ENCODE measurements around the gene SORCS2.

SORCS2 gene

DNA sequence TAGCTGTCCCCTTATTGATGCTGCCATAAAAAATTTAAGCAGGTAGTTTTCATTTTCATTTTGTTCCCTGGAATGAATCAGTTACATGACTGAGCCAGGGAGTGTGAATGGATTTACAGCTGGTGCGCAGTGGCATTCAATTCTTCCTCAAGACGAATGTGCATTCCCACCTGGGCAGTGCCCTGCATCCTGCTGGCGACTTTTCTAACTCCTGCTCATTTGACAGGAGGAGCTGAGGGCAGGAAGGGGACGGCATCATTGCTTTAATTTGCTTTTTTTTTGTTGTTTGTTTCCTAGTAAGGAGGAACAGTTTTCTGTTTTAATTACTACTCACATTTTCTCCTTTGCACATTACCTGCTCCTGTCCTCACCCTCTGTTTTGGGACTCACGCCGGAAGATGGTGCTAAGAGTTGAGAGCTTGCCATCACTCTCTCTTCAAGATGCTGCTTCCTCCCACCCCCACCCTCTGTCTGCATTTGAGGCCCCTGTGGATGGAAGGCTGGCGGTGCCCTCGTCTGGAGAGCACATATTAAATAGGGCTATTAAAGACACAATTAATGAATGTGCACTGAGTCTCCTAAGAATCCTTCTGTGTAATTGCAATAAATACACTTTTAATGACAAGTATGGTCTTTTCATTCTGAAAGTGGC lies 206.6 kb downstream of the SORCS2 start:
- FAIRE-seq: no peak

GRCh38 chr4:7399440-7400234 lies 207.3 kb downstream of the SORCS2 start:
- FAIRE-seq: no peak

DNA sequence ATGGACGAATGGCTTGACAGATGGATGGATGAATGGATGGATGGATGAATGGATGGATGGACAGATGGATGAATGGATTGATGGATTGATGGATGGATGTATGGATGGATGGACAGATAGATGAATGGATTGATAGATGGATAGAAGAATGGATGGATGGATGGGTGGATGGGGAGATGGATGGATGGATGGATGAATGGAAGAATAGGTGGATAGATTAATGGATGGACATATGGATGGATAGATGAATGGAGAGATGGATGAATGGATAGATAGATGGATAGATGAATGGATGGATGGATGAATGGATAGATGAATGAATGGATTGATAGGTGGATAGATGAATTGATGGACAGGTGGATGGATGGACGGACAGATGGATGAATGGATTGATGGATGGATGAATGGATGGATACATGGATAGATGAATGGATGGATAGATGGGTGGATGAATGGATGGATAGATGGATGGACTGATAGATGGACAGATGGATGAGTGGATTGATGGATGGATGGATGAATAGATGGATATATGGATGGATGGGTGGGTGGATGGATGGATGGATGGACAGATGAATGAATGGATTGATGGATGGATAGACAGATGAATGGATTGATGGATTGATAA lies 208.4 kb downstream of the SORCS2 start:
- FAIRE-seq: no peak

GRCh38 chr4:7402526-7402925 lies 210.2 kb downstream of the SORCS2 start:
- FAIRE-seq: no peak

DNA sequence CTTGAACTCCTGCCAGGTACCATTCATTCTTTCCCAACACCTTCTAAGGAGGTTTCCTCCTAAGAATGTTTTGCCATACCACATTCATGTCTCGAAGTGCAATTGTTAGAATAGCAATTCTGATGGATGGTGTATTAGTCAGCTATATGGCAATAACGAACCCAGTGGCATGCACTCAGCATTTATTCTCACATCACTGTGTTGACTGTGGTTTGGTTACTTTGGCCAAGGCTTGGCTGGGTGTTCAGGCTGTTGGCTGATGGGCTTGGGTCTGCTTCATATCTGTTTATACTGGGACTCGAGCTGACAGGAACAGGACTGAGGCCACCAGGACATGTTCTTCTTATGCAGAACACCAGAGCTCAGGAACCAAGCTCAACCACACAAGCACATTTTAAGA lies 210.7 kb downstream of the SORCS2 start:
- FAIRE-seq: no peak

DNA sequence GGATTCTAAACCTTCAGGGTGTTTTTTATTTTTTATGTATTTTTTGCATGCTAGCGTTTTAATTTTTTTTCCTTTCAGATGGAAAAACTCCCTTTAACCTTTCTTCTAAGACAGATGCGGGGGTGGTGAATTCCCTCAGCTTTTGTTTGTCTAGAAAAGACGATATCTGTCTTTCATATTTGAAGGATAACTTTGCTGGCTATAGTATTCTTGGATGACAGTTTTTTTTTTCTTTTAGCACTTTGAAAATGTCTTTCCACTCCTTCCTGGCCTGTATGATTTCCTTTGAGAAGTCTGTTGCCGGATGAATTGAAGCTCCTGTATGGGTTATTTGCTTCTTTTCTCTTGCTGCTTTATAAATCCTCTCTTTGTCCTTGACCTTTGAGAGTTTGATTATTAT lies 215.8 kb downstream of the SORCS2 start:
- no peak for FAIRE-seq

GRCh38 chr4:7410446-7410845 lies 218.1 kb downstream of the SORCS2 start:
- FAIRE-seq: no peak

- no peak for FAIRE-seq
Measured at GRCh38 chr4:7411491-7411890, 219.2 kb downstream of the SORCS2 start.

GRCh38 chr4:7411896-7412553 lies 219.7 kb downstream of the SORCS2 start:
- FAIRE-seq: no peak

DNA sequence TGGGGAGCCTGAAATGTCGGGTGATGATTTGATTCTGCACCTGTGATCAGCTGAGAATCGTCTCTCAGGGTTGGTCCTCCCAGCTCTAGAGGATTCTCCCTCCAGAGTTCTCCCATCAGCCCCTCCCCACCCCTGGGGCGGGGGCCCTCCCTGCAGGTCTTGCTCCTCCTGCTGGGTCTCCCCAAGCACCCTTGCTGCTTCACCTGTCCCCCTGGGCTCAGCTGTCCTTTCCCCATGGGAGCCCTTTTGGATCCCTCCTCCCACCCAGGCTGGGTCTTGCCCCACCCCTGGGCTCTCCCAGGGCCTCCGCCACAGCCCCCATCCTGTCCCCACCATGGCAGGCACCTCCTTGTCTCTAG lies 220.2 kb downstream of the SORCS2 start:
- no peak for FAIRE-seq

- FAIRE-seq: no peak
Measured at GRCh38 chr4:7414046-7414445, 221.7 kb downstream of the SORCS2 start.

- no peak for FAIRE-seq
Measured at GRCh38 chr4:7414736-7415510, 222.6 kb downstream of the SORCS2 start.

DNA sequence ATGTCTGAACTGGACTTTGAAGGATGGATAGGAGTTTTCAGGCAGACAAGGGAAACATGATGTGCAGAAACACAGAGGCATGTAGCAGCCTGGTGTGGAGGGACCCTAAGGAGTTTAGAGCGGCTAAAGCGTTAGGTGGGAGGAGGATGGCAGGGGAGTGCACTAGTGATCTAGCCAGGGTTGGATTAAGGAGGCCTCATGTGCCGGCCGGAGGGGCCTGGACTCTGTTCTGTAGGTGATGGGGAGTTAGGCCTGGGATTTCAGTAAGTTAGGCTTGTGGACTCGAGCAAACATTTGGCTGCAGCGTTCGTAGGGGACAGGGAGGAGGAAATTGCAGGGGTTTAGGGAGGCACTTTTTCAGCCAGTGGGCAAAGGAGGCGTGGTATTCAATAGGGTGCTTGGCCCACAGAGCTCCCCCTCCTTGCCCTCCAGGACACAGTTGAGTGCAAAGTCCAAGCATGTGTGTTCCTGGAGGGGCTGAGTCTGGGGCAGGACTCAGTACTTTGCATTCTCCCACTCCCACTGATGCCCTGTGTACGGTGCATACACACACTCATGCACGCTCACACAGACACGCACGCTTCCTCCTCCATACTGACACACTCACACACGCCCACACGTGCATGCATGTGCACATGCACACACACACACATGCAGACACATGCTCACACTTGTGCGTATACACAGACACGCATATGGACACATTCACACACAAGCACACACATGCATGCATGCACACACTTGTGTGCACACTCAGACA lies 223.8 kb downstream of the SORCS2 start:
- no peak for FAIRE-seq

GRCh38 chr4:7416745-7417432 lies 224.6 kb downstream of the SORCS2 start:
- no peak for FAIRE-seq

- FAIRE-seq: no peak
Measured at GRCh38 chr4:7417639-7418038, 225.3 kb downstream of the SORCS2 start.

- no peak for FAIRE-seq
Measured at GRCh38 chr4:7418131-7418943, 226.0 kb downstream of the SORCS2 start.

DNA sequence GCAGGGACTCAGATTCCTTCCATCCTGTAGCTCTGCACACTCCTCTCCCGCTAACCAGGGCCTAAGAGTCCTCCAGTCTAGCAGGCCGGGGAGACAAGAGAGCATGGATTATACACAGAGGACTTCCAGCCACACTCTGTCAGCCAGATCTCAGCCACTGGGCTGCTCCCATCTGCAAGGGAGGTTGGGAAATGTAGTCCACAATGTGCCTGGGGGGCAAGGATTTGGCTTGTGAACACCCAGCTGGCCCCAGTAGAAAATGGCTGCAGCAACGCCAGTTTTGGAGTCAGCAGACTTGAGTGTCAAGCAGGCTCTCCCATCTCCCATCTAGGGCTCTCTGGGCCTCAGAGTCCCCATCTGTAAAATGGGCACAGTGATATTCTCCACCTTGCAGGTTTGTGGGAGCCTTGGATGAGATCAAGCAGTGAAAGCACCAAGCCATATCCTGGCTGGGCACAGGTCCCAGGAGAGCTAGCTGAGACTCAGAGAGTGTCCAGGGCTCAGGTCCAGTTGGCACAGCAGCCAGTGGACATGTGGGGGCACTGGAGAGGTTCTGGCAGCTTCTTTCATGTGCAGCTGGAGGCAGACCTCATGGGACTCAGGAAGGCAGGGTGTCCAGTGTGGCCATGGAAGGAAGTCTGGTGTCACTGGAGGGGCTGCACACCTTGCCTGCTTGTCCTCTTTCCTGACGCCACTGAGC lies 227.8 kb downstream of the SORCS2 start:
- FAIRE-seq: no peak

GRCh38 chr4:7420661-7421040 lies 228.3 kb downstream of the SORCS2 start:
- no peak for FAIRE-seq

DNA sequence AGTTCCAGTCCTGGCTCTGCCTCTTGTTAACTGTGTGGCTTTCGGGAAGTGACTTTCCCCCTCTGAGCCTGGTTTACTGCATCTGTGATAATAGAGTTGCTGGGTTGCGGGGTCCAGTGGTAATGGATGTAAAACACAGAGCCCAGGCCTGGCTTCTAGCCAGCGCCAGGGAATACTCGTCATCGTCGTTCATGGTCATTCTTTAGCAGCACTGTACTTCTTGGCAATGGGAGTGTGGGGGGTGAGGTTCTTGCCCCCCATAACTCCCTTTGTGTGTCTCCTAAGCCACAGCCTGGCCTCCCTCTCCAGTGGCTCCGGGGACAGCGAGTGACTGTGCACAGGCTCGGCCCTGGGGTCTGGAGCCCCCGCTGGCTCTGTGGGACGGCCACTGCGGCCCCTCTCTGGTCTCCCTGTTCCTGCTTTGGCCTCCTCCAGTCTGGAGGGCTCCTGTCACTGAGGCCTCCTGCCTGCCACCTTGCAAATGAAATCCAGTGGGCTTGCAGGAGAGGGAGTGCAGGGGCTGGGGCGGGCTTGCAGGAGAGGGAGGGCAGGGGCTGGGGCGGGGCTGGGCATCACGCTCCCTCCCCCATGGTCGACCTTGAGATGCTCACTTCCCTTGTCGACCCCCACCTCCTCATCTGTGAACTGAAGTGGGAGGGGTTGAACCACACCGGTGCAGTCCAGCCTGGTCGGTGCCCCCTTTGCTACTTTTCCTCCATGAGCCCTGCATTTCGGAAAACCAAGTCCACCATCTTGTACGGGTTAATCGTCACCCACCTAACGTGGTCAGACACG lies 229.2 kb downstream of the SORCS2 start:
- no peak for FAIRE-seq
